K562 (cell line): ENCODE data around the gene C2orf42. TPM values are rescaled to one million over a fixed set of nuclear protein-coding genes. Genes with fewer than 3 reads are reported as not detected.

ENCODE experiments used
- ATAC-seq: fragments of 200-7000 bp; cut with Tn5 transposase; 3 replicates; pipeline ENCODE4 v1.9.1; 2020; ENCODE audit warnings: moderate library complexity
- BruUV-seq: library from RNA; stranded (reverse); fragments of 400-500 nt; replicated peaks from 2 replicates; lab custom pipeline; 2021; lab: Mats Ljungman, UMichigan
- CTCF ChIA-PET: fragments of 300-600 bp; formaldehyde crosslinking; extraction: SDS; loops from one replicate; lab custom pipeline; 2021; ENCODE audit warnings: low intra/inter-chr PET ratio; lab: Yijun Ruan, JAX
- POLR2A ChIA-PET: fragments of 300-600, 350-650 bp; sonication (Branson Sonifier 250); formaldehyde crosslinking; extraction: SDS; loops from one replicate; lab custom pipeline; 2021; ENCODE audit warnings: antibody characterized with exemption, inconsistent platforms; lab: Yijun Ruan, JAX
- DNase-seq, 4 experiments: peaks; one replicate each; pipeline versions ENCODE4 v3.0.0 to v3.0.0-alpha.2; 2011 to 2018; ENCODE audit warnings: low spot score in 3 of 4, mixed read lengths in 3 of 4; ENCODE audit errors: extremely low read depth in 1 of 4
- FAIRE-seq: peaks from 2 replicates; lab custom pipeline; 2011; peaks lifted over from hg19 to GRCh38; lab: Jason Lieb, UNC
- H2AFZ ChIP-seq: 2 replicates; pipeline ENCODE4 v1.6.0; 2011; ENCODE audit warnings: low read depth, low read length, control low read depth, inconsistent platforms
- H3K27ac ChIP-seq: fragments of 200-600 bp; 3 replicates; pipeline ENCODE4 v1.8.0; 2011; ENCODE audit warnings: low read depth, mild to moderate bottlenecking, control low read depth, inconsistent platforms, low read length, moderate library complexity, mixed read lengths; ENCODE audit errors: extremely low read depth
- H3K27me3 ChIP-seq, 2 experiments: fragments of 300-600 bp in 1 of 2; 2 replicates in 1 of 2; 3 replicates in 1 of 2; pipeline versions ENCODE4 v1.6.0 to v1.8.0; 2011; ENCODE audit warnings: inconsistent platforms in 2 of 2, low read length in 2 of 2, mild to moderate bottlenecking in 1 of 2, mixed read lengths in 1 of 2, moderate library complexity in 1 of 2; ENCODE audit not compliant: control insufficient read depth in 2 of 2, insufficient read depth in 2 of 2
- H3K36me3 ChIP-seq: fragments of 300-600 bp; 3 replicates; pipeline ENCODE4 v1.8.0; 2011; ENCODE audit warnings: mild to moderate bottlenecking, low read length, inconsistent platforms; ENCODE audit not compliant: control insufficient read depth, insufficient read depth
- H3K4me1 ChIP-seq, 2 experiments: fragments of 200-600 bp in 1 of 2; replicated peaks in 1 of 2; 2 replicates in 1 of 2; 3 replicates in 1 of 2; pipeline versions ENCODE4 v1.5.1 to v1.8.0; 2011; ENCODE audit warnings: inconsistent platforms in 2 of 2, low read length in 2 of 2, mild to moderate bottlenecking in 1 of 2, mixed read lengths in 1 of 2, moderate library complexity in 1 of 2; ENCODE audit not compliant: control insufficient read depth in 2 of 2, insufficient read depth in 2 of 2
- H3K4me2 ChIP-seq: 2 replicates; pipeline ENCODE4 v1.6.1; 2011; ENCODE audit warnings: low read length, control low read depth, inconsistent platforms, mixed read lengths; ENCODE audit not compliant: insufficient read depth
- H3K4me3 ChIP-seq: fragments of 200-600 bp; sonication (generic), shearing (Covaris generic); 2 replicates; pipeline ENCODE4 v1.5.1; 2016; ENCODE audit warnings: control low read depth, inconsistent platforms
- H3K79me2 ChIP-seq: fragments of 200-600 bp; 3 replicates; pipeline ENCODE4 v1.8.0; 2011; ENCODE audit warnings: low read length, inconsistent platforms; ENCODE audit not compliant: control insufficient read depth, insufficient read depth
- H3K9ac ChIP-seq, 2 experiments: 2 replicates each; pipeline versions ENCODE4 v1.6.0 to v1.6.1; 2011; ENCODE audit warnings: low read depth in 2 of 2, low read length in 2 of 2, control low read depth in 1 of 2, inconsistent platforms in 1 of 2, mild to moderate bottlenecking in 1 of 2, mixed read lengths in 1 of 2; ENCODE audit not compliant: insufficient read depth in 1 of 2
- H3K9me1 ChIP-seq: one replicate; pipeline ENCODE4 v1.6.0; 2011; ENCODE audit warnings: inconsistent platforms, mild to moderate bottlenecking, low read length, moderate library complexity; ENCODE audit not compliant: control insufficient read depth, insufficient read depth
- H3K9me3 ChIP-seq: replicated peaks from 2 replicates; pipeline ENCODE4 v1.5.1; 2011; ENCODE audit warnings: low read depth, low read length, inconsistent platforms; ENCODE audit not compliant: control insufficient read depth, insufficient read depth
- H4K20me1 ChIP-seq: replicated peaks from 2 replicates; pipeline ENCODE4 v1.6.1; 2011; ENCODE audit warnings: low read length, inconsistent platforms, mixed read lengths; ENCODE audit not compliant: control insufficient read depth, insufficient read depth
- DPF2 ChIP-seq: fragments of 450-650 bp; IDR thresholded peaks from 2 replicates; pipeline ENCODE4 v1.6.1; 2016
- E2F4 ChIP-seq: sonication (generic); formaldehyde crosslinking; IDR thresholded peaks from 2 replicates; pipeline ENCODE4 v1.8.0; 2022; ENCODE audit warnings: mild to moderate bottlenecking, low read depth, missing genetic modification reagents
- ELF2 ChIP-seq: fragments of 250-450 bp; sonication (Bioruptor Pico); IDR thresholded peaks from 2 replicates; pipeline ENCODE4 v1.5.0; 2021; ENCODE audit warnings: mild to moderate bottlenecking
- ERF ChIP-seq: fragments of 450-650 bp; formaldehyde crosslinking; IDR thresholded peaks from 2 replicates; pipeline ENCODE4 v1.4.0; 2020; ENCODE audit warnings: mild to moderate bottlenecking, mixed read lengths
- FOXK2 ChIP-seq, 2 experiments: fragments of 450-650 bp; IDR thresholded peaks in 1 of 2; conservative IDR thresholded peaks in 1 of 2; 2 replicates each; pipeline ENCODE4 v1.6.1; 2016; ENCODE audit warnings: low read depth in 2 of 2, mild to moderate bottlenecking in 1 of 2
- HMBOX1 ChIP-seq: sonication (generic); IDR thresholded peaks from 2 replicates; pipeline ENCODE4 v1.6.1; 2016
- ZBTB40 ChIP-seq, 2 experiments: fragments of 450-650 bp in 1 of 2; sonication (generic) in 1 of 2; formaldehyde crosslinking in 1 of 2; IDR thresholded peaks; 2 replicates each; pipeline versions ENCODE4 v1.7.1 to v1.9.0; 2016 to 2022; ENCODE audit warnings: inconsistent platforms in 1 of 2, mild to moderate bottlenecking in 1 of 2, missing genetic modification reagents in 1 of 2
- ZNF639 ChIP-seq, 2 experiments: fragments of 200-800 bp in 1 of 2; sonication (Bioruptor generic) in 1 of 2; sonication (generic) in 1 of 2; formaldehyde crosslinking in 1 of 2; IDR thresholded peaks in 1 of 2; conservative IDR thresholded peaks in 1 of 2; 2 replicates each; pipeline versions ENCODE4 v1.5.0 to v1.6.1; 2016 to 2020; ENCODE audit warnings: missing compliant biosample characterization in 1 of 2, missing genetic modification characterization in 1 of 2, missing genetic modification reagents in 1 of 2
- WGBS: fragments of 100-300 bp; shearing (Covaris generic); methylation state at CpG from one replicate; pipeline ENCODE4 v1.1.6; 2016; ENCODE audit warnings: low coverage, mixed read lengths; ENCODE audit not compliant: insufficient coverage; ENCODE audit errors: missing lambda C conversion rate; 5-methylcytosine and 5-hydroxymethylcytosine counted together
- in situ Hi-C: fragments of 300-500 bp; cut with MboI; formaldehyde crosslinking; loops from 4 replicates; pipeline ENCODE4 v1.15.0; 2018; ENCODE audit warnings: inconsistent platforms, mixed read lengths
- intact Hi-C: fragments of 100-400 bp; cut with micrococcal nuclease; formaldehyde crosslinking; loops from 2 replicates; pipeline ENCODE4 v1.14.2; 2022
- polyA plus RNA-seq, 8 experiments: library from polyadenylated mRNA; depleted of rRNA in 4 of 8; stranded (reverse) in 5 of 8; unstranded in 3 of 8; fragments of >200 nt; fragmentation: Nextera tagmentation in 2 of 8; fragmentation: Illumina TruSeq in 1 of 8; extraction: Ambion mirVana in 2 of 8; extraction: Trizol in 1 of 8; gene quantifications; 2 replicates each; pipeline versions ENCODE4 v1.2.1 to v1.2.3, GENCODE V29; 2011 to 2014; ENCODE audit warnings: inconsistent platforms in 1 of 8, missing spikeins in 1 of 8
- total RNA-seq, 7 experiments: library from RNA; depleted of rRNA in 6 of 7; stranded (reverse); fragments of >200 nt in 6 of 7; fragmentation: Illumina TruSeq in 2 of 7; extraction: Trizol in 2 of 7; gene quantifications; 2 replicates each; pipeline versions ENCODE4 v1.2.1 to v1.2.3, GENCODE V29; 2011 to 2021; ENCODE audit warnings: low replicate concordance in 1 of 7

The C2orf42 gene
- total and polyA plus RNA-seq, 9 of the 15 experiments (the other 6 are each of a cell fraction or from before 2014, with no cell fraction given) = 4.6 to 10.9 (median 7.5) TPM

- peak overlapping the region in 1 of 2 experiments; percentile 56; a peak in 2 of 4 replicates for H3K9ac ChIP-seq
- FAIRE-seq = no peak
- no TSS peak for BruUV-seq
- TF ChIP-seq HMBOX1 (peak; percentile 76; the same call in 1 of the 2 replicates), ZBTB40 (IDR thresholded peaks at IDR 0.05) (0 out of 2 replicates have a peak, but pooled peaks have one; percentile 50), ZBTB40 (CRISPR knock-in tag; IDR thresholded peaks at IDR 0.05) (no peak), ERF (CRISPR knock-in tag) (0 out of 2 replicates have a peak, but pooled peaks have one; percentile 45), FOXK2 (conservative IDR thresholded peaks at IDR 0.05 in 1 of 2, IDR thresholded peaks at IDR 0.05 in 1 of 2; ENCODE audit: low read depth in 2 of 2) (peak in 1 of 2 experiments; percentile 20; a peak in 1 of 4 replicates), ELF2 (CRISPR knock-in tag) (no peak), E2F4 (no peak), DPF2 (no peak), ZNF639 (CRISPR knock-in tag; conservative IDR thresholded peaks at IDR 0.05 in 1 of 2, IDR thresholded peaks at IDR 0.05 in 1 of 2) (peak in 1 of 2 experiments; percentile 38; a peak in 1 of 4 replicates)
Observed at GRCh38 chr2:70128005-70128404, 62.8 kb downstream of the C2orf42 start.

More at GRCh38 chr2:70128005-70128404, 62.8 kb downstream of the C2orf42 start:
- Histone ChIP-seq H3K4me2 (no peak overlapping the region), H3K9me3 (no peaks in the 10 kb centered on the region), H3K79me2 (peaks cover 12% of the 10 kb centered on the region; the same call in 2 of the 3 replicates), H4K20me1 (no peaks in the 10 kb centered on the region), H2AFZ (peak overlapping the region; percentile 85), H3K9me1 (no peaks in the 10 kb centered on the region), H3K27ac (peak overlapping the region; percentile 65), H3K4me1 (peaks cover 41 to 56% of the 10 kb centered on the region in 2 experiments), H3K27me3 (no peaks in the 10 kb centered on the region), H3K4me3 (no peak overlapping the region), H3K36me3 (no peaks in the 10 kb centered on the region)
- ATAC-seq = no peak
- WGBS = 7% methylated on average over 1 of the region's 1 CpG
- DNase-seq = peak in 1 of 4 experiments; percentile 50
- ChIA-PET CTCF (no interaction called here), POLR2A (interaction anchor here (0.6 to 3.3 kb wide), 7 partner anchors 8 to 525 kb away, joined by 3 to 16 read pairs (median 3); no protein-coding TSS in a partner anchor)
- intact Hi-C loops (no loop called here), in situ Hi-C loops (no loop called here)
